ENCODE results near the gene OR56B1. TPM values are rescaled to one million over a fixed set of nuclear protein-coding genes. Genes with fewer than 3 reads are reported as not detected.

Gene OR56B1
- total RNA-seq, 6 experiments from 2014 or later = 0.12 TPM; not detected in 5

GRCh38 chr11:5696210-5696609 is 40.0 kb upstream of the OR56B1 start:
- H3K36me3 ChIP-seq = no peaks in the 10 kb centered on the region
- DNase-seq = no peak
- 60% methylated on average over 2 of the region's 2 CpGs for WGBS (ENCODE audit: insufficient coverage, low coverage, low lambda C conversion rate, missing lambda C conversion rate)
- H3K27ac ChIP-seq = no peak overlapping the region
- H3K4me3 ChIP-seq = no peak overlapping the region
- TF ChIP-seq CTCF (IDR thresholded peaks at IDR 0.05) = no peak
- no peak for TF ChIP-seq POLR2A (IDR thresholded peaks at IDR 0.05)
- H3K4me1 ChIP-seq = no peaks in the 10 kb centered on the region
- intact Hi-C loops (cut with DNase I) = no loop called here
- H3K27me3 ChIP-seq = no peaks in the 10 kb centered on the region
- no peaks in the 10 kb centered on the region for H3K9me3 ChIP-seq
- ATAC-seq = no peak

DNA sequence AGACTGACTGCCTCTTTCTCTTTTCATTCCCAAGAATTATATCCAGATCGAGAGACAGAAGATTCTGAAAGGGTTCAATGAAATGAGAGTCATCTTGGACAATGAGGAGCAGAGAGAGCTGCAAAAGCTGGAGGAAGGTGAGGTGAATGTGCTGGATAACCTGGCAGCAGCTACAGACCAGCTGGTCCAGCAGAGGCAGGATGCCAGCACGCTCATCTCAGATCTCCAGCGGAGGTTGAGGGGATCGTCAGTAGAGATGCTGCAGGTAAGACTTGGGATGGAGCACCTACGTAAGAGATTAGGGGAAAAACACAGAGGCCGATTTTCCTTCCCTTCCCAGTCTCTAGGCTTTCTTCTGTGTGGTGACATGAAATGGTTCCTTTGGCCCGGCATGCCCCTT is 38.0 kb upstream of the OR56B1 start:
- intact Hi-C loops (cut with DNase I) = no loop called here
- no peak overlapping the region for H3K4me3 ChIP-seq
- TF ChIP-seq POLR2A (IDR thresholded peaks at IDR 0.05) (no peak), CTCF (IDR thresholded peaks at IDR 0.05) (no peak)
- H3K9me3 ChIP-seq = no peaks in the 10 kb centered on the region
- no peaks in the 10 kb centered on the region for H3K4me1 ChIP-seq
- no peak overlapping the region for H3K27ac ChIP-seq
- H3K36me3 ChIP-seq = no peaks in the 10 kb centered on the region
- 88% methylated on average over 4 of the region's 7 CpGs for WGBS (ENCODE audit: insufficient coverage, low coverage, low lambda C conversion rate, missing lambda C conversion rate)
- no peak for DNase-seq
- H3K27me3 ChIP-seq = no peaks in the 10 kb centered on the region
- no peak for ATAC-seq

GRCh38 chr11:5700421-5701054 is 35.7 kb upstream of the OR56B1 start:
- WGBS (ENCODE audit: insufficient coverage, low coverage, low lambda C conversion rate, missing lambda C conversion rate) = 65% methylated on average over 3 of the region's 10 CpGs
- H3K36me3 ChIP-seq = no peaks in the 10 kb centered on the region
- H3K27ac ChIP-seq = no peak overlapping the region
- H3K4me3 ChIP-seq = no peak overlapping the region
- H3K9me3 ChIP-seq = no peaks in the 10 kb centered on the region
- no peaks in the 10 kb centered on the region for H3K4me1 ChIP-seq
- intact Hi-C loops (cut with DNase I) = no loop called here
- DNase-seq (no peak), ATAC-seq (no peak)
- no peak for TF ChIP-seq POLR2A (IDR thresholded peaks at IDR 0.05)
- no peak for TF ChIP-seq CTCF (IDR thresholded peaks at IDR 0.05)
- H3K27me3 ChIP-seq = no peaks in the 10 kb centered on the region

- WGBS (ENCODE audit: insufficient coverage, low coverage, low lambda C conversion rate, missing lambda C conversion rate) = 55% methylated on average over 3 of the region's 3 CpGs
- no peak for DNase-seq
- Histone ChIP-seq H3K9me3 (no peaks in the 10 kb centered on the region), H3K27ac (no peak overlapping the region), H3K36me3 (no peaks in the 10 kb centered on the region), H3K4me3 (no peak overlapping the region), H3K27me3 (no peaks in the 10 kb centered on the region), H3K4me1 (no peaks in the 10 kb centered on the region)
- TF ChIP-seq CTCF (IDR thresholded peaks at IDR 0.05) = no peak
- no peak for TF ChIP-seq POLR2A (IDR thresholded peaks at IDR 0.05)
- ATAC-seq = no peak
- intact Hi-C loops (cut with DNase I) = no loop called here
Observed at GRCh38 chr11:5701055-5701577, 35.1 kb upstream of the OR56B1 start.
